ENCODE measurements around the gene NDUFC2. TPM values are rescaled to one million over a fixed set of nuclear protein-coding genes. Genes with fewer than 3 reads are reported as not detected.

NDUFC2 gene
- total RNA-seq, 2 experiments from 2014 or later = 62.6 to 68.5 TPM

DNA sequence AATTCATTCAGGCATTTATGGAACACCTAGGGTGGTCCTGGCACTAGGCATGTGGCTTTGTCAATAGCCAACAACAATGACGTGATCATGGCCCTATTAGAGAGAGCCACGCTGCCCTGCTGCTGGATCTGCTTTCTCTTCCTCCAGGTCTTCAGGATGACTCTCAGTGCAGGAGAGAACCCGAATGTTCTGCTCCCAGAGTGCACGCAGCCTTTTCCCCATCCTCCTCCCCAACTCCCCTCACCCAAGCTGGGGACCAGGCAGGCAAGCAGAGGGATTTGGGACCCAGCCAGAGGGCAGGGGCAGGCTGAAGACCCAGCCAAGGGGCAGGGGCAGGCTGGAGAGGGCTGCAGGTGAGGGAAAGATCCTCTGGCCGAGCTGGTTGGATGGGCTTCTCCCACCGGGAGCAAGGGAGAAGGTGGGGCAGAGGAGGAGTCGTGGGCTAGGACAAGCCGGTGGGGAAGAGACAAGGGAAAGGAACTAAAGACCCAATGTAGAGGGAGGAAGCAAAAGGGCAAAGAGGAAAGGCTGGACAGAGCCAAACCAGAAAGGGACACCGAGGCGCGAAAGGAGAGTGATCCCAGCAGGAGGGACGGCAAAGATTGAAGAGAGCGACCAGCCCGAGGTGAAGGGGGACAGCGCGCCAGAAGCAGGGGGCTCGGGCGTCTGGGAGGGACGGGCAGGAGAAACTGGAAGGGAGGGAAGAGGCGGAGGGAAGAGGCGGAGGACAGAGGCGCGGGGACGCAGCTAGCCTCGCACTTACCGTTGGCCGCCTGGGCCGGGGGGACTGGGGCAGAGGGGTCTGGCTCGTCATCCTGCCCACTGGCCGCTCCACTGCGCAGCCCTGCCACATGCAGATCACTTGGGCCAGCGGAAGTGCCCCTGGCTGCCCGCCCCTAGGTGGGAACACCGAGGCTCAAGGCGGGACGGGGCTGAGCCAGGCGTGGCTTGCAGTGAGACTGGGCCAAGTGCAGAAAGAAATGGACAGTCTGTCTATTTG is 57.0 kb downstream of the NDUFC2 start, which contains the start of gene KCTD14:
TSS of gene KCTD14 (minus strand) at position 880 of the 1,000 bp plus-strand sequence. CDS start at position 853, 27 bp downstream.
- H3K4me3 ChIP-seq (ENCODE audit: low read length) = no peak within 1 kb of the TSS
- no peaks in the 10 kb centered on the region for H3K9me3 Mint-ChIP-seq

DNA sequence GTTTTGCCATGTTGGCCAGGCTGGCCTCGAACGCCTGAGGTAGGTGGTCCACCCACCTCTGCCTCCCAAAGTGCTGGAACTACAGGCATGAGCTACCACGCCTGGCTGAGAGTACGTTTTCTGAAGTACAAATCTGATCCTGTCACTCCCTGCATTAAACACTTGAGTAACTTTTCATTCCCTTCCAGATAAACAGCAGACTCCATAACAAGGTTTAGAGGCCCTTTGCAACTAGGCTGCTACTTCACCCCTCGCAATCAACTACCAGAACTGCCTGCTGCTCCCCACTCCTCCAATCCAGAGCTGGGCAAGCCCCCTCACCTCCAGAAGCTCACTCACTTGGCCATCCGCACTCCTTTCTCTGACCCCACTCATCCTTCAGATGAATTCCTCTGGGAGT is 58.1 kb downstream of the NDUFC2 start:
- TF ChIP-seq, protein P1, sequence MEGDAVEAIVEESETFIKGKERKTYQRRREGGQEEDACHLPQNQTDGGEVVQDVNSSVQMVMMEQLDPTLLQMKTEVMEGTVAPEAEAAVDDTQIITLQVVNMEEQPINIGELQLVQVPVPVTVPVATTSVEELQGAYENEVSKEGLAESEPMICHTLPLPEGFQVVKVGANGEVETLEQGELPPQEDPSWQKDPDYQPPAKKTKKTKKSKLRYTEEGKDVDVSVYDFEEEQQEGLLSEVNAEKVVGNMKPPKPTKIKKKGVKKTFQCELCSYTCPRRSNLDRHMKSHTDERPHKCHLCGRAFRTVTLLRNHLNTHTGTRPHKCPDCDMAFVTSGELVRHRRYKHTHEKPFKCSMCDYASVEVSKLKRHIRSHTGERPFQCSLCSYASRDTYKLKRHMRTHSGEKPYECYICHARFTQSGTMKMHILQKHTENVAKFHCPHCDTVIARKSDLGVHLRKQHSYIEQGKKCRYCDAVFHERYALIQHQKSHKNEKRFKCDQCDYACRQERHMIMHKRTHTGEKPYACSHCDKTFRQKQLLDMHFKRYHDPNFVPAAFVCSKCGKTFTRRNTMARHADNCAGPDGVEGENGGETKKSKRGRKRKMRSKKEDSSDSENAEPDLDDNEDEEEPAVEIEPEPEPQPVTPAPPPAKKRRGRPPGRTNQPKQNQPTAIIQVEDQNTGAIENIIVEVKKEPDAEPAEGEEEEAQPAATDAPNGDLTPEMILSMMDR (IDR thresholded peaks at IDR 0.05) = no peak
- Mint-ChIP-seq H3K27ac (no peak overlapping the region), H3K27me3 (peaks cover 27% of the 10 kb centered on the region), H3K36me3 (ENCODE audit: low read depth) (no peaks in the 10 kb centered on the region), H3K4me1 (ENCODE audit: low read depth) (no peaks in the 10 kb centered on the region), H3K4me3 (no peak overlapping the region), H3K9me3 (no peaks in the 10 kb centered on the region)
- DNase-seq (no peak), ATAC-seq (ENCODE audit: poor library complexity) (no peak)
- CTCF ChIA-PET = no interaction called here
- H3K27ac ChIP-seq (ENCODE audit: low read depth in 1 of 2, low read length in 2 of 2) = no peak overlapping the region
- no peaks in the 10 kb centered on the region for H3K36me3 ChIP-seq (ENCODE audit: insufficient read depth, low read length)
- peaks cover 10 to 16% of the 10 kb centered on the region in 2 experiments for H3K27me3 ChIP-seq (ENCODE audit: control insufficient read depth in 1 of 2, insufficient read depth in 2 of 2, low read length in 2 of 2)
- H3K4me3 ChIP-seq (ENCODE audit: low read length) = no peak overlapping the region
- H3K4me1 ChIP-seq (ENCODE audit: insufficient read depth, low read length) = peaks cover 4% of the 10 kb centered on the region
- POLR2A ChIA-PET = no interaction called here
- peaks cover 0 to 4% of the 10 kb centered on the region in 2 experiments for H3K9me3 ChIP-seq (ENCODE audit: control insufficient read depth in 1 of 2, insufficient read depth in 1 of 2, low read length in 2 of 2)
- intact Hi-C loops (cut with DNase I, micrococcal nuclease) = no loop called here

More for the DNA sequence above, 57.0 kb downstream of the NDUFC2 start, which contains the start of gene KCTD14:
- no peaks in the 10 kb centered on the region for H3K36me3 ChIP-seq (ENCODE audit: insufficient read depth, low read length)
- TF ChIP-seq, protein P1 (IDR thresholded peaks at IDR 0.05) = no peak
- Mint-ChIP-seq H3K4me3 (no peak within 1 kb of the TSS), H3K27me3 (peaks cover 27% of the 10 kb centered on the region), H3K27ac (no peak within 1 kb of the TSS), H3K4me1 (ENCODE audit: low read depth) (no peaks in the 10 kb centered on the region), H3K36me3 (ENCODE audit: low read depth) (no peaks in the 10 kb centered on the region)
- ATAC-seq (ENCODE audit: poor library complexity) = no peak
- H3K27me3 ChIP-seq (ENCODE audit: control insufficient read depth in 1 of 2, insufficient read depth in 2 of 2, low read length in 2 of 2) = peaks cover 10 to 16% of the 10 kb centered on the region in 2 experiments
- H3K9me3 ChIP-seq (ENCODE audit: control insufficient read depth in 1 of 2, insufficient read depth in 1 of 2, low read length in 2 of 2) = peaks cover 0 to 4% of the 10 kb centered on the region in 2 experiments
- ChIA-PET CTCF (no interaction called here), POLR2A (no interaction called here)
- intact Hi-C loops (cut with DNase I, micrococcal nuclease) = no loop called here
- peaks cover 4% of the 10 kb centered on the region for H3K4me1 ChIP-seq (ENCODE audit: insufficient read depth, low read length)
- DNase-seq = no peak
- no peak within 1 kb of the TSS for H3K27ac ChIP-seq (ENCODE audit: low read depth in 1 of 2, low read length in 2 of 2)

DNA sequence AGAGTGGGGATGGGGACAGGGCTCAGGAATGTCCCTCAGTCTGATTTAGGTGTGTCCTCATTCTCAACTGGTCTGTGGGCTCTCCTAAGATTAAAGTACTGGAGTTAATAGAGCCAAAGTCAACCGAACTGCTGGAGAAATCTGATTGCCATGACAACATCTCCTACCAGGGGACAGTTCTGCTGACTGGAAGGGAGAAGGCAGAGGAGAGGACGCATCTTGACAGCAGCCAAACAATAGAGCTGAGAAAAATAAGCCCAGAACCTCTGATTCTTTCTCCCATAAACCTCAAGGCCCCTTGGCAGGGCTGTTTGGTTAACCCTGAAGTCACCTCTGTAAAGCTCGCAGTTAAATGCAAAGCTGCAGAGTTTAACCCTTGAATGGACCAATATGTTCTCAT is 59.4 kb downstream of the NDUFC2 start:
- Histone ChIP-seq H3K4me1 (ENCODE audit: insufficient read depth, low read length) (peaks cover 4% of the 10 kb centered on the region), H3K4me3 (ENCODE audit: low read length) (no peak overlapping the region), H3K9me3 (ENCODE audit: control insufficient read depth in 1 of 2, insufficient read depth in 1 of 2, low read length in 2 of 2) (peaks cover 0 to 4% of the 10 kb centered on the region in 2 experiments), H3K27me3 (ENCODE audit: control insufficient read depth in 1 of 2, insufficient read depth in 2 of 2, low read length in 2 of 2) (peaks cover 10 to 16% of the 10 kb centered on the region in 2 experiments), H3K36me3 (ENCODE audit: insufficient read depth, low read length) (no peaks in the 10 kb centered on the region), H3K27ac (ENCODE audit: low read depth in 1 of 2, low read length in 2 of 2) (no peak overlapping the region)
- ChIA-PET POLR2A (no interaction called here), CTCF (interaction anchor here (1.7 kb wide), 1 partner anchor 11 kb away, joined by 5 read pairs; no protein-coding TSS in a partner anchor)
- intact Hi-C loops (cut with DNase I, micrococcal nuclease) = no loop called here
- H3K27me3 Mint-ChIP-seq = peaks cover 27% of the 10 kb centered on the region
- ATAC-seq (ENCODE audit: poor library complexity) (no peak), DNase-seq (no peak)
- TF ChIP-seq, protein P1 (IDR thresholded peaks at IDR 0.05) = no peak
- H3K36me3 Mint-ChIP-seq (ENCODE audit: low read depth) = no peaks in the 10 kb centered on the region
- no peak overlapping the region for H3K4me3 Mint-ChIP-seq
- no peak overlapping the region for H3K27ac Mint-ChIP-seq
- no peaks in the 10 kb centered on the region for H3K4me1 Mint-ChIP-seq (ENCODE audit: low read depth)
- no peaks in the 10 kb centered on the region for H3K9me3 Mint-ChIP-seq
